ENCODE data around the gene SIGLEC11. TPM values are rescaled to one million over a fixed set of nuclear protein-coding genes. Genes with fewer than 3 reads are reported as not detected.

The SIGLEC11 gene
- total RNA-seq, 1 donor from 2014 or later, result not detected

DNA sequence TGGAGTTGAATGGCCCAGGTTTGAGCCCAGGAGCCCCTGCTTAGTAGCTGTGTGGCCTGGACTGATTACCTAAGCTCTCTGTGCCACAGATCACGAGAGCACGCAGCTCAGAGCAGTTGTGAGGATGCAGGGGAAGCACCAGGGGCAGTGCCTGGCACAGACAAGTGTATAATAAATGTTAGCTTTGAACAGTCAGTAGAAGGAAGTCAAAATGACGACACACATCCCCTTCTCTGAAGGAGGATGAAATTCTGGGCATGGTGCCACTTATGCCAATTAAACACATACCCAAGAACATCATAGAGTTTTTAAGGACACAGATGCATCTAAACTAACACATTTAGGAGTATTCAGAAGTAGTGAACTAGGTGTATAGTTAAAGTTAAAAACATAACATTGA lies 24.9 kb upstream of the SIGLEC11 start:
- FAIRE-seq, result no peak
- TF ChIP-seq, protein P1, sequence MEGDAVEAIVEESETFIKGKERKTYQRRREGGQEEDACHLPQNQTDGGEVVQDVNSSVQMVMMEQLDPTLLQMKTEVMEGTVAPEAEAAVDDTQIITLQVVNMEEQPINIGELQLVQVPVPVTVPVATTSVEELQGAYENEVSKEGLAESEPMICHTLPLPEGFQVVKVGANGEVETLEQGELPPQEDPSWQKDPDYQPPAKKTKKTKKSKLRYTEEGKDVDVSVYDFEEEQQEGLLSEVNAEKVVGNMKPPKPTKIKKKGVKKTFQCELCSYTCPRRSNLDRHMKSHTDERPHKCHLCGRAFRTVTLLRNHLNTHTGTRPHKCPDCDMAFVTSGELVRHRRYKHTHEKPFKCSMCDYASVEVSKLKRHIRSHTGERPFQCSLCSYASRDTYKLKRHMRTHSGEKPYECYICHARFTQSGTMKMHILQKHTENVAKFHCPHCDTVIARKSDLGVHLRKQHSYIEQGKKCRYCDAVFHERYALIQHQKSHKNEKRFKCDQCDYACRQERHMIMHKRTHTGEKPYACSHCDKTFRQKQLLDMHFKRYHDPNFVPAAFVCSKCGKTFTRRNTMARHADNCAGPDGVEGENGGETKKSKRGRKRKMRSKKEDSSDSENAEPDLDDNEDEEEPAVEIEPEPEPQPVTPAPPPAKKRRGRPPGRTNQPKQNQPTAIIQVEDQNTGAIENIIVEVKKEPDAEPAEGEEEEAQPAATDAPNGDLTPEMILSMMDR (IDR thresholded peaks at IDR 0.05; ENCODE audit: insufficient read depth, low read length, severe bottlenecking), result no peak
- H3K36me3 ChIP-seq (ENCODE audit: control insufficient read depth, insufficient read depth, low read length), result peaks cover 4% of the 10 kb centered on the region

DNA sequence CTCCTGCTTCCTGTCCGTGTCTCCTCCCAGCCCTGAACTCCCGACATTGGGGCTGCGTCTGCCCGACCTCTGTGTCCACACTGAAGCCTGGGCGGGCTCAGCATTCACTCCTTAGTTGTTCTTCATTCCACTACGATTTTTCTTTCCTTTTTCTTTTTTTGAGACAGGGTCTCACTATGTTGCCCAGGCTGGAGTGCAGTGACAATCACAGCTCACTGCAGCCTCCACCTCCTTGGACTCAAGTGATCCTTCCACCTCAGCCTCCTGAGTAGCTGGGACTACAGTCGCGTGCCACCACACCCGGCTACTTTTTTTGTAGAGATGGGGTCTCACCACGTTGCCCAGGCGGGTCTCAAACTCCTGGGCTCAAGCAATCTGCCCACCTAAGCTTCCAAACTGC lies 23.5 kb upstream of the SIGLEC11 start:
- TF ChIP-seq, protein P1 (IDR thresholded peaks at IDR 0.05; ENCODE audit: insufficient read depth, low read length, severe bottlenecking), result no peak
- FAIRE-seq (no peak), DNase-seq (ENCODE audit: low read depth) (no peak)
- Histone ChIP-seq H3K36me3 (ENCODE audit: control insufficient read depth, insufficient read depth, low read length) (peaks cover 4% of the 10 kb centered on the region), H3K27me3 (ENCODE audit: control insufficient read depth, insufficient read depth, low read length) (no peaks in the 10 kb centered on the region), H3K4me3 (ENCODE audit: low read depth, low read length) (no peak overlapping the region)

More for the DNA sequence above, 24.9 kb upstream of the SIGLEC11 start:
- Histone ChIP-seq H3K4me3 (ENCODE audit: low read depth, low read length) (no peak overlapping the region), H3K27me3 (ENCODE audit: control insufficient read depth, insufficient read depth, low read length) (no peaks in the 10 kb centered on the region)
- DNase-seq (ENCODE audit: low read depth), result no peak

DNA sequence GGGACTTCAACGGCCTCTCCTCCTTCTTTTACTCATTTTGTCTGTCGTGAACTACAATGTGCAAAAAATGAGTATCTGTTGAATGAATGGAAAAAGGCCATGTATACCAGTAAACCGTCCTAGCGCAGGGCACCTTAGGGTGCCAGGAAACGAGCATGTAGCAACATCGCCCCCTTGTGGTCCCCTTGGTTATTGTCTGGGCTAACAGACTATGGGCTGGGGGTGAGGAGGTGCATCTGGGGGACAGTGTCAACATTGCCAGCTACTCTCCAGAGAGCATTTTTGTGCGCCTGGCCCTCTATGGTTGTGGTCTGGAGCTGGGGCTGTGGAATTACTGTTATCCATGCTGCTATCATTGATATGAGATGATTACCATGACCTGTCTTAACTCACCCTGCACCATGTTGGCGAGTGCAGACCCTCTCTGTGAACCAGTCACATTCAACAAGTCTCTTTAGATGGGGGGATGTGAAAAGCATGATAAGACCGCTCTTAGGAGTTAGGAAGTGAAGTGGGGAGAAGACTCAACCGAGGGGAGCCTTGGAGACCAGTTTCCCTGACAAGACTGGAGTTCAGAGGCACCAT lies 22.8 kb upstream of the SIGLEC11 start:
- TF ChIP-seq, protein P1 (IDR thresholded peaks at IDR 0.05; ENCODE audit: insufficient read depth, low read length, severe bottlenecking), result peak; percentile 88
- peak; percentile 40 for FAIRE-seq
- Histone ChIP-seq H3K4me3 (ENCODE audit: low read depth, low read length) (no peak overlapping the region), H3K36me3 (ENCODE audit: control insufficient read depth, insufficient read depth, low read length) (peaks cover 6% of the 10 kb centered on the region), H3K27me3 (ENCODE audit: control insufficient read depth, insufficient read depth, low read length) (no peaks in the 10 kb centered on the region)
- DNase-seq (ENCODE audit: low read depth), result peak; percentile 26

DNA sequence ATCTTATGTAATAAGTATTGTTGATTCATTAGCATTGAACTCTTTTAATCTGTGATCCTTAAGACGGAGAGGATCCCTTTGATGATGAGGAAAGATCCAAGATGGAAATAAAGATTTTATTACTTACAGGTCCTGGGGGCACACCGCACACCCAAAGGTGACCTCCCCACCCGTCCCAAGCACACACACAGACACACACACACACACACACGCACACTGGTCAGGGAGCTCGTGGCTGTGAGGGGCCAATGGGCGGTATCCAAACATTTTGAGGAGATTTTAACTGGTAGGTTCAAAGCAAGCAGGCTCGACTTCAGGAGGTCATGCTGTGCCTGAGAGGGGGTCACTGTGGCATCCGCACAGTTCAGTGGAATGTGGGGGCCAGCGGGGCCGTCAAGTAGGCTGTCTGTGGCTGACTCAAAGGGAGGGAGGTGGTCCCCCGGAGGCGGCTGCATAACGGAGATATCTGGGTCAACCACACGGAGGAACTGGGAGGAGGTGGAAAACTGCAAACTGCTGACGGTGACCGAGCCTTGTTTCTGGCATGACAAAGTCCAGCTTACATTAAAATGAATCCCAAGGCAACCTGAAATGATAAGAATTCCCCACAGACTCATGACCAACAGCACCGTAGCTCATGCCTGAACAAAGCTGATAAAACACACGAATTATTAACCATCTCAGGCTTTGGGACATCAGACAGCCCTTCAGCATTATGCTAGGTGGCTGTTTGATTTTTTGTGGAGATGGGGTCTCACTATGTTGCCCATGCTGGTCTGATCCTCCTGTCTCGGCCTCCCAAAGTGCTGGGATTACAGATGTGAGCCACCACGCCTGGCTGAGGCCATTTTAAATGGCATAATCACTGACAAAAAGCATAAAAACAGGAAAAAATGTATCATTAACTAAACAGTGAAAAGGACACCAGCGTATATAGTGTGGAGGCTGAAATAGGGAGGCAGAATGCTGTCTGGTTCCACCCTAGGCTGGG lies 20.9 kb upstream of the SIGLEC11 start:
- no peak for DNase-seq (ENCODE audit: low read depth)
- Histone ChIP-seq H3K36me3 (ENCODE audit: control insufficient read depth, insufficient read depth, low read length) (peaks cover 6% of the 10 kb centered on the region), H3K27me3 (ENCODE audit: control insufficient read depth, insufficient read depth, low read length) (no peaks in the 10 kb centered on the region), H3K4me3 (ENCODE audit: low read depth, low read length) (no peak overlapping the region)
- TF ChIP-seq, protein P1 (IDR thresholded peaks at IDR 0.05; ENCODE audit: insufficient read depth, low read length, severe bottlenecking), result no peak
- FAIRE-seq, result no peak

DNA sequence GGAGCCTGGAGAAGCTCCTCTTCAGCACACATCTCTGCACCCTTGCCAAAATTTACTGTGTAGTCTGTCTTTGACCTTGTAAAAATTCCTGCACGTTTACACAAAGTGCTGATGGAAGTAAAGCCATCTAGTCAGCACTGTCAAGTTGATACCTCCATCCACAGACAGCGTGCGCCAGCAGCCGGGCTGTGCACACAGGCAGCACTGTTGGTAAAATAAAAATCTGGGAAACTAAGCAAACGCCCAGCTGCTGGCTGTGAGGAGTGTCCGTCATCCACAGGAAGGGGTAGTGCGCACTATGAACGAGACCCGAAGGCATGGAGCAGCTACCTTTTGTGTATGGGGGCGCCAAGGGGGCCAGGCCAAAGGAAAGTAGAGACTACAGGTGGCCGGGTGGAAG lies 17.4 kb upstream of the SIGLEC11 start:
- DNase-seq (ENCODE audit: low read depth), result no peak

More for the DNA sequence above, 17.4 kb upstream of the SIGLEC11 start:
- no peak for FAIRE-seq
- TF ChIP-seq, protein P1 (IDR thresholded peaks at IDR 0.05; ENCODE audit: insufficient read depth, low read length, severe bottlenecking), result no peak
- Histone ChIP-seq H3K27me3 (ENCODE audit: control insufficient read depth, insufficient read depth, low read length) (no peaks in the 10 kb centered on the region), H3K4me3 (ENCODE audit: low read depth, low read length) (no peak overlapping the region), H3K36me3 (ENCODE audit: control insufficient read depth, insufficient read depth, low read length) (peaks cover 4% of the 10 kb centered on the region)
